Spinal cord (tissue), 10 donors: ENCODE results near the gene TMEM51. TPM values are rescaled to one million over a fixed set of nuclear protein-coding genes. Genes with fewer than 3 reads are reported as not detected.

Experiments used
- DNase-seq, 6 donors: peaks; one replicate each; pipeline versions ENCODE4 v3.0.0 to v3.0.0-alpha.2; 2013 to 2015; ENCODE audit warnings: low spot score in 6 of 6, low read depth in 4 of 6
- H3K27ac ChIP-seq: one replicate; pipeline ENCODE4 v1.5.1; 2013; ENCODE audit warnings: low read depth, low read length, control low read depth
- H3K27me3 ChIP-seq: one replicate; pipeline ENCODE4 v1.6.1; 2013; ENCODE audit warnings: low read length; ENCODE audit not compliant: control insufficient read depth, insufficient read depth
- H3K36me3 ChIP-seq: one replicate; pipeline ENCODE4 v1.6.1; 2013; ENCODE audit warnings: low read length; ENCODE audit not compliant: control insufficient read depth, insufficient read depth
- H3K4me1 ChIP-seq: one replicate; pipeline ENCODE4 v1.6.1; 2013; ENCODE audit warnings: low read length; ENCODE audit not compliant: control insufficient read depth, insufficient read depth
- H3K4me3 ChIP-seq: one replicate; pipeline ENCODE4 v1.5.1; 2013; ENCODE audit warnings: low read depth, low read length, control low read depth
- H3K9me3 ChIP-seq: one replicate; pipeline ENCODE4 v1.6.1; 2013; ENCODE audit warnings: low read length; ENCODE audit not compliant: control insufficient read depth, insufficient read depth
- WGBS: methylation state at CpG from one replicate; pipeline ENCODE4 v1.1.5; 2013; ENCODE audit warnings: missing lambda C conversion rate; ENCODE audit not compliant: insufficient coverage; 5-methylcytosine and 5-hydroxymethylcytosine counted together
- polyA plus RNA-seq, 2 donors: library from polyadenylated mRNA; unstranded; fragments of 120-200 nt; gene quantifications; one replicate each; pipeline ENCODE4 v1.2.1, GENCODE V29; 2013; ENCODE audit not compliant: insufficient read length in 2 of 2
- total RNA-seq, 2 donors: library from RNA; depleted of rRNA in 1 of 2; stranded (reverse); fragments of 120-200 nt in 1 of 2; fragments of >200 nt in 1 of 2; gene quantifications; one replicate each; pipeline versions ENCODE4 v1.2.3 to v1.2.4, GENCODE V29; 2013 to 2014
- donor health status: healthy.

TMEM51 gene
- total and polyA plus RNA-seq, 4 donors: 3.9 to 14.4 (median 12.1) TPM

DNA sequence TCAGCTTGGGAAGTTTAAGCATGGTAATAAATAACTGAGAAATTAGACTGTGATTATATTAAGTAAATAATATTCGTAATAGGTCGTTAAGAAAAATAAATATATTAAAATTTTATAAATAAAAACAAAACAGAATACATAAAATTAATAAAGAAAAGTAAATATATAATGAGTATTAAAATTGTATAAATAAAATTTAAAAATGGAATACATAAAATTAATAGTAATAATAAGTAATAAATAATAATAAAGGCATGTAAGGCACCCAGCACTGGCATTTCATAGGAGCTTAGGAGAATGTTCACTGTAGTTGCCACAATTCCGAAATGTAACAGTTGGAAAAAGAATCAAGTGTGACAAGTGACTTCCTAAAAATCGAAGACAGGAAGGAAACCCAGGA lies 47.7 kb downstream of the TMEM51 start:
- Histone ChIP-seq H3K27ac (no peak overlapping the region), H3K36me3 (no peaks in the 10 kb centered on the region), H3K4me1 (peaks cover 47% of the 10 kb centered on the region), H3K27me3 (no peaks in the 10 kb centered on the region), H3K4me3 (no peak overlapping the region), H3K9me3 (no peaks in the 10 kb centered on the region)
- 85% methylated on average over 2 of the region's 4 CpGs for WGBS
- DNase-seq: no peak

DNA sequence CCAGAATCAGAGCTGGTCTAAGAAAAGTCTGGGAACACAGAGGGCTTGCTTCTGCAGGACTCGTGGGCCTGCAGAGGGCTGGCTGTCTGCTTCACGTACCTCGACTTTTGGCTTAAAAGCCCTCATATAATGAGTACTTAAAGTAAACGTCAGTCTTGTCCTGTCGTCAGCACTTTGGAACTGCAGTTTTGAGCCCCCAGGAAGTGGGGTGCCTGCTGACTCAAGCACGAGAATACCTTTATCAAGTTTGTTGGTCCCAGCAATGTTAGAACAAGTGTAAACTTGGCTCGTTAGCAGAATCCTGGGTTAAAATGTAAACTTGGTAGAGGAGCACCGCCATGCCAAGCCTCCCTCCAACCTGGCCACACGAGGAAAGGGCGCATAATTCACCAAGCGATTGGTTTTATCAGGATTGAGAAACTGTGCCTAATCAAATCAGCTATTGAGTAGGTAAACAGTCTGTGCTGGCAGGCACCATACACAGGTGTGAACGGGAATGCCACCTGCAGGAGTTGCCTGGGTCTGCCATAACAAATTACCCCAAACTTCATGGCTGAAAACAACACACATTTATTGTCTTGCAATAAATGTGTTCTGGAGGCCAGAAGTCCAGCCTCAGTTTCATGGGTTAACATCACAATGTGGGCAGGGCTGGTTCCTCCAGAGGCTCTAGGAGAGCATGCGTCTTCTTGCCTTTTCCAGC lies 48.5 kb downstream of the TMEM51 start:
- Histone ChIP-seq H3K9me3 (no peaks in the 10 kb centered on the region), H3K36me3 (no peaks in the 10 kb centered on the region), H3K4me1 (peaks cover 49% of the 10 kb centered on the region), H3K27me3 (no peaks in the 10 kb centered on the region), H3K4me3 (no peak overlapping the region), H3K27ac (no peak overlapping the region)
- 78% methylated on average over 11 of the region's 13 CpGs for WGBS
- no peak for DNase-seq

DNA sequence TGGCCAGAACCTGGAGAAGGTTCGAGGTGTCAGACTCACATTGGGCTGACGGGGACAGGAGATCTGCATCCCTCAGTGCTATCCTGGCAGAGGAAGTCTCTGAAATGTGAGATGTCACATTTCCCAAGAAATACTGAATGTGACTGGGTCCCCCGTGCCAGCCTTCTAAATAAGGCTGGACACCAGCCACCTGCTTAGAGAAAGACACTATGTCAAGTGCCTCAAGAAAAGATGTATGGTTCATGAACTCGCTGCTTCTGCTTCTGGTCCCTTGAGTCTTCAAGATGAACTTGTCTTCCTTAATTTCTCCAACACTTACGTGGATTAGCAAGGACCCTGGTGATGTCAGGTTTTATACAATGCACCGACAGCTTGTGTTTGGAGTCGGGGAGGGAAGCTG lies 51.4 kb downstream of the TMEM51 start:
- H3K27me3 ChIP-seq: no peaks in the 10 kb centered on the region
- no peaks in the 10 kb centered on the region for H3K9me3 ChIP-seq
- H3K36me3 ChIP-seq: no peaks in the 10 kb centered on the region
- H3K4me3 ChIP-seq: no peak overlapping the region
- H3K4me1 ChIP-seq: peaks cover 55% of the 10 kb centered on the region
- WGBS: 50% methylated on average over 2 of the region's 7 CpGs
- peak overlapping the region; percentile 55 for H3K27ac ChIP-seq
- DNase-seq: peak in 1 of 6 donors; percentile 60

DNA sequence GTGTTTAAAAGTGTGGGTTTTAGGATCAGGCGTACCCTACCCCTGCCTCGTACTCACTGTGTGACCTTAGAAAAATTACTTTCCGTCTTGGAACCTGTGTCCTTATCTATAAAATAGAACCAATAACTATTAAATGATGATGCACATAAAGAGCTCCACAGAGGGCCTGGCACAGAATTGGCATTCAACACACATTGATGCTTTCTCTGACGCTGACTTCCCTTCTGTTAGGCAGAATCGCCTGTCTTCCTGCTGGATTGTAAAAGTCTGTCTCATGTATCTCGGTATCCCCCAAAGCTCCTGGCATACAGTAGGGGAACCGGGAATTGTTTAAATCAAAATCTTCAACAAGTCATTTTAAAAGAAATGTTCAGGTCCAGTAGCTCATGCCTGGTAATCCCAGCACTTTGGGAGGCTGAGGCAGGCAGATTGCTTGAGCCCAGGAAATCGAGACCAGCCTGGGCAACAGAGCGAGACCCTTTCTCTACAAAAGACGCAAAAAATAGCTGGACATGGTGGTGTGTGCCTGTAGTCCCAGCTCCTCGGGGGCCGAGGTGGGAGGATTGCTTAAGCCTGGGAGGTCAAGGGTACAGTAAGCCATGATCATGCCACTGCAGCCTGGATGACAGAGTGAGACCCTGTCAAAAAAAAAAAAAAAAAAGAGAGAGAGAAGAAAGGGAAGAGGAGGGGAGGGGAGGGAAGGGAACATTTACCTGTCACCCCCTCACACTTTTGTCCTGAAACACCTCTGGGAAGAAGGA lies 52.2 kb downstream of the TMEM51 start:
- 65% methylated on average over 7 of the region's 12 CpGs for WGBS
- H3K4me3 ChIP-seq: no peak overlapping the region
- H3K27ac ChIP-seq: peak overlapping the region; percentile 78

DNA sequence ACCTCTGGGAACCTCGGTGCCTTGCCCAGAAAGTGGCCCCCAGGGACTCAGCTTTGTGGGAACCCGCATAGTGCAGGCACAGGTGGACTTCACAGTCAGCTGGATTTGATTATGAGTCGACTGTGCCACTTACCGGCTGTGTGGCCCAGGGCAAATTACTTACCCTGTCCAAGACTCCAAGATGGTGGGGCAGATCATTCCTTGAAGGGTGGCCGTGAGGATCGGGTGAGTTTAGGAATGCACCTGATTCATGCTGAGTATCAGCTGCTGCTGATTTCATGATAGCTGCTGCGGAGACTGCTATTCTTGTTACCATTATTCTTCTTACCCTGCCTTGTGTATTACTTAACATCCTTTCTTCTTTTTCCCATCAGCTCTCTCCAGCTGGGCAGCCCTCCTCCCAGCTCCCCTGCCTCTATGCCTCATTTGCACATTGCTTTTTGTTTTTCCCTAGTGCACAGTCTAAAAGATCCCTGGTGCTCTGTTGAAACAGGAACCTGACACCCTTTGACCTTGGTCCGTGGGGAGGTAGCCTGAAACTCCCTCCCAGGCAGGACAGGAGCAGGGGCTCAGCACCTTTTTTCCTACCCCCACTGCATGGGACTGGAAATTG lies 53.0 kb downstream of the TMEM51 start:
- no peaks in the 10 kb centered on the region for H3K27me3 ChIP-seq
- no peak overlapping the region for H3K4me3 ChIP-seq
- no peak for DNase-seq
- H3K36me3 ChIP-seq: no peaks in the 10 kb centered on the region
- no peaks in the 10 kb centered on the region for H3K9me3 ChIP-seq
- WGBS: 20% methylated on average over 7 of the region's 8 CpGs
- peaks cover 51% of the 10 kb centered on the region for H3K4me1 ChIP-seq
- H3K27ac ChIP-seq: peak overlapping the region; percentile 78

More for the DNA sequence above, 52.2 kb downstream of the TMEM51 start:
- Histone ChIP-seq H3K4me1 (peaks cover 53% of the 10 kb centered on the region), H3K36me3 (no peaks in the 10 kb centered on the region), H3K9me3 (no peaks in the 10 kb centered on the region), H3K27me3 (no peaks in the 10 kb centered on the region)
- DNase-seq: peak in 2 of 6 donors; percentile 71 to 76

DNA sequence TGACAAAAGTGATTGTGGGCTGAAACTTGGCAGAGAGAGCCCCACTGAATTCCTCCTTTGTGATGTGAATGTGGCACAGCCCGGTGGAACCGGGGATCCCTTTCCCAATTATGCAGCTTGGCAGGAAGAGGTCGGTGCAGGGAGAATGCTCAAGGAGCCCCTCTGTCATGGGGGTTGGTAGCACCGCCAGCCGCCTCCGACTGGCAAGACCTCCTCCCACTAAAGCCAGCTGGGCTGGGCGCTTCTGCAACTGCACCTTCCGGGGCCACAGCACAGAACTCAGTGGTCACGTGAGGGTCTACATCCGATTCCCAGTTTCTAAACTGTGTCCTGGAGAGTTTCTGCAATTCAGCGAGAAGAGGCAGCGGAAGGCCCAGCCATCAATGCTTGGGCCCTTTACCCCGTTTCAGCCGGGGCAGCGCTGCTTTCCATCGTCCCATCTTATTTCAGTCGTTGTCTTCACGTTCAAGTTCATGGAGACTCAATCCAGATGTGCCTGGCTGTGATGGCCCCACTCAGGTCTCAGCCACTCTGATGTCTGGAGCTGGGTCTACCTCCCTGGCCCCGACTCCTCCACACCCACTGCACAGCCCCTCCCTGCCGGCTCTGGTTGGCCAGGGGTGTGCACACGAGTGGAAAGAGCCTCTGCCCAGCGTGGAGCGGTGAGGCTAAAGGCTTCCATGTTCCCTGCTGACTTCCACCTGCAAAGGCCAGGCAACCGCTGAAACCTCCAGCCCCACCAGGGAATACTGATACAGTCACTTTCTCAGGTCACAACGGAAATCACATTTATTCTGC lies 53.7 kb downstream of the TMEM51 start:
- Histone ChIP-seq H3K9me3 (no peaks in the 10 kb centered on the region), H3K27ac (peak overlapping the region; percentile 78), H3K27me3 (no peaks in the 10 kb centered on the region), H3K4me3 (no peak overlapping the region), H3K4me1 (peaks cover 46% of the 10 kb centered on the region), H3K36me3 (no peaks in the 10 kb centered on the region)
- peak in 4 of 6 donors; percentile 57 to 84 (median 72) for DNase-seq
- WGBS: 29% methylated on average over 25 of the region's 25 CpGs

DNA sequence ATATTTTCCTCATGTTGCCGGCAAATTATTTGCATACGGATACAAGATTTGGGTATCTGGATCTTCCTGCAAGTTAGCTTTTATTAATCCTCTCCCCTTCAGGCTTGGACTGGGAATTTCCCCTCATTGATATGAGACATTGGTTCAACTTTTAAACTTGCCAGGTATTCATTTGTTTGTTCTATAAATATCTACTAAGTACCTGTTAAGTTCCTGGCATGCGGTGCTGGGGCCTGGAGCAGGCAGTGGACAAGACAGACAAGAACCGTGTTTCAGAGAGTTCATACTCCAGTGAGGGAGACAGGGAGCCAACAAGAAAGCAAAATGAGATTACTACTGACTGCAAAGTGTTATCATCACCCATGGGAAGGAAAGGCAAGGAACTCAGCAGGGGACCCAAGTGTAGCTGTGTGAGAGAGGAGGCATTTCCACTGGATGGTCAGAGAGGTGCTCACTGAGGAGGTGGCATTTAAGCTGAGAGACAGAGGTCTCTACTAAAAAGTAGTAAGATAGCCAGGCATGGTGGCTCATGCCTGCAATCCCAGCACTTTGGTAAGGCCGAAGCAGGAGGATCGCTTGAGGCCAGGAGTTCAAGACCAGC lies 54.4 kb downstream of the TMEM51 start:
- no peaks in the 10 kb centered on the region for H3K9me3 ChIP-seq
- DNase-seq: no peak
- peaks cover 53% of the 10 kb centered on the region for H3K4me1 ChIP-seq
- WGBS: 85% methylated on average over 4 of the region's 6 CpGs
- no peaks in the 10 kb centered on the region for H3K36me3 ChIP-seq
- H3K4me3 ChIP-seq: no peak overlapping the region
- H3K27me3 ChIP-seq: no peaks in the 10 kb centered on the region
- H3K27ac ChIP-seq: peak overlapping the region; percentile 78

DNA sequence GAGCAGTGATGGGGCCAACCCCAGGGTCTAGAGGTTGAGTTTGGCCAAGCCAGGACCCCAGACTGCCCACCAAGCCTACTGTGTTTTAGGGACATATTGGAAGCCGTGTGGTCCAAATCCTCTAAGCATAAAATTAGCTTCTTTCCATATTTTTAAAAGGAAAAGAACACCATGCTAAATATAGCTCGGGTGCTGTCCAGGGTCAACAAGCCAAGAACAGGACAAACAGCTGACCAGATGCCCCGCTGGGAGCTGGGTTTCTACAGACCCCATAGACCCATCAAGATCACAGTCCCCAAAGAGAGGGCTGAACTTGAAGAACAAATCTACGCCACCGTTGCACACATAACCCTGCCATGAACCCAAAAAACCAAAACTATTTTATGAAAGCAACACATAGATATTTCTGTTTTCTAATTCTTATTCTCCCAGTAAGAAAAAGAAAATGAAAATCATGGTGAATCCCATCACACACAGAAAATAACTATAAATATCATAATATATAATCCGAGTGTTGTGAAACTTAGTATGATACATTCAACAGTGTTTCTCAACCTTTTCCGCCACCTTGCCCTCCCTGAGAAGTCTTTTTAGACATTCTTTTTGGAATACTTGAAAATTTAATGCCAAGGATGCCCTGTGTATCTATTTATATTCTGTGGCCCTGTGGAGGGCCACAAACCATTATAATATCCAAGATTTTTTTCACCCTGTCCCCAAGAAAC lies 57.3 kb downstream of the TMEM51 start:
- Histone ChIP-seq H3K4me1 (peaks cover 53% of the 10 kb centered on the region), H3K27ac (no peak overlapping the region), H3K4me3 (no peak overlapping the region), H3K27me3 (no peaks in the 10 kb centered on the region), H3K36me3 (peaks cover 7% of the 10 kb centered on the region), H3K9me3 (no peaks in the 10 kb centered on the region)
- no peak for DNase-seq
- 83% methylated on average over 1 of the region's 7 CpGs for WGBS
